Lower leg skin (tissue), 3 donors: ENCODE data around the gene AGMO.

Experiments
- POLR2A ChIP-seq, 2 donors: fragments of 450-650 bp; IDR thresholded peaks; one replicate each; pipeline ENCODE4 v1.6.1; 2016 to 2017; ENCODE audit warnings: antibody characterized with exemption in 2 of 2, mild to moderate bottlenecking in 1 of 2, moderate library complexity in 1 of 2
- TF ChIP-seq, protein P1 (sequence below), 3 donors: fragments of 450-650 bp; IDR thresholded peaks; one replicate each; pipeline ENCODE4 v1.5.1; 2016; ENCODE audit warnings: antibody characterized with exemption in 3 of 3, mild to moderate bottlenecking in 3 of 3, moderate library complexity in 2 of 3

DNA sequence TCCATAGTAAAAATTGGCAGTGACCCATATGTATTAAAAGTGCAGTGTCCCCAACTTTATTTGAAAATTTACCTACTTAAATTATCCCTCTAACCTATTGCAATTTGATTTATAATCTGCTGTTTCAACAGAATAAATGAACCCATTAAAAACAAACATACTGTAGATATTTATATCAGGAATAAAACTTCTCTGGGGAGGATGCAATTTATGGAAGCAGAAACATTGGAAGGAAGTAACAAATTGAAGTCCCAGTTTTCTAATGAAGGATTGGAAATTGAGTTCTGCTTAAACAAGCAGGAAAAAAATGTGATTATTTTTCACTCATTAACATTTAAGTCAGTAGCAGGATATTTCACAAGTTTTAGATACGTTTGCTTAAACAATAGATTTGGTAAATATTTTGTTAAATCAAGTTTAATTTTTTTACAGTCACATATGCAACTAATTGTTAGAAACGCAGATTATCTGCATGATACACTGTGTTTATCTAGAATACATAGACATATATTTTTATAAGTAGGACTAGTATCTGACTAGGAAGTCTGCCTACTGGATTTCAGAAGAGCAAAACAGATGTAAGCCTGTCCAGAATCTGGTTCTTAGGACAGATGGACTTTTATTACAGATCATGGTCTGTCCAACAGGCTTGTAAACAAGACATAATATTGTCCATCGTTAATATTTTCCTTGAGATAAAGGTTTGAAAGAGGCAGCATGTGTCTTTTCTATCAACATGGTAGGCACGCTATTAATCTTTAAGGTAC lies 5.3 kb downstream of the AGMO start:
- TF ChIP-seq, protein P1, sequence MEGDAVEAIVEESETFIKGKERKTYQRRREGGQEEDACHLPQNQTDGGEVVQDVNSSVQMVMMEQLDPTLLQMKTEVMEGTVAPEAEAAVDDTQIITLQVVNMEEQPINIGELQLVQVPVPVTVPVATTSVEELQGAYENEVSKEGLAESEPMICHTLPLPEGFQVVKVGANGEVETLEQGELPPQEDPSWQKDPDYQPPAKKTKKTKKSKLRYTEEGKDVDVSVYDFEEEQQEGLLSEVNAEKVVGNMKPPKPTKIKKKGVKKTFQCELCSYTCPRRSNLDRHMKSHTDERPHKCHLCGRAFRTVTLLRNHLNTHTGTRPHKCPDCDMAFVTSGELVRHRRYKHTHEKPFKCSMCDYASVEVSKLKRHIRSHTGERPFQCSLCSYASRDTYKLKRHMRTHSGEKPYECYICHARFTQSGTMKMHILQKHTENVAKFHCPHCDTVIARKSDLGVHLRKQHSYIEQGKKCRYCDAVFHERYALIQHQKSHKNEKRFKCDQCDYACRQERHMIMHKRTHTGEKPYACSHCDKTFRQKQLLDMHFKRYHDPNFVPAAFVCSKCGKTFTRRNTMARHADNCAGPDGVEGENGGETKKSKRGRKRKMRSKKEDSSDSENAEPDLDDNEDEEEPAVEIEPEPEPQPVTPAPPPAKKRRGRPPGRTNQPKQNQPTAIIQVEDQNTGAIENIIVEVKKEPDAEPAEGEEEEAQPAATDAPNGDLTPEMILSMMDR (IDR thresholded peaks at IDR 0.05) = no peak
- no peak for TF ChIP-seq POLR2A (IDR thresholded peaks at IDR 0.05)
